Measurements from ENCODE around the gene PVRIG.

GRCh38 chr7:100267648-100268047 lies 47.9 kb downstream of the PVRIG start:
- TF ChIP-seq TARDBP (IDR thresholded peaks at IDR 0.05) (no peak), SP1 (IDR thresholded peaks at IDR 0.05) (no peak), FOXA1 (IDR thresholded peaks at IDR 0.05) (no peak), FOXM1 (IDR thresholded peaks at IDR 0.05; ENCODE audit: borderline replicate concordance) (no peak), FOXK2 (IDR thresholded peaks at IDR 0.05) (no peak), HDGF (IDR thresholded peaks at IDR 0.05; ENCODE audit: borderline replicate concordance) (no peak), SUZ12 (IDR thresholded peaks at IDR 0.05) (no peak), BHLHE40 (IDR thresholded peaks at IDR 0.05; ENCODE audit: borderline replicate concordance) (no peak), PKNOX1 (IDR thresholded peaks at IDR 0.05) (no peak), ELF4 (IDR thresholded peaks at IDR 0.05) (no peak), ZNF384 (IDR thresholded peaks at IDR 0.05) (no peak)
